Measurements from ENCODE around the gene STAP2. TPM values are rescaled to one million over a fixed set of nuclear protein-coding genes. Genes with fewer than 3 reads are reported as not detected.
"Not testable (repeated sequence)": the region's sequence is repeated elsewhere in the genome, so short reads cannot be mapped to it uniquely, and the experiment has no call there.

The STAP2 gene
- polyA plus RNA-seq, 1 donor = 23.3 TPM

DNA sequence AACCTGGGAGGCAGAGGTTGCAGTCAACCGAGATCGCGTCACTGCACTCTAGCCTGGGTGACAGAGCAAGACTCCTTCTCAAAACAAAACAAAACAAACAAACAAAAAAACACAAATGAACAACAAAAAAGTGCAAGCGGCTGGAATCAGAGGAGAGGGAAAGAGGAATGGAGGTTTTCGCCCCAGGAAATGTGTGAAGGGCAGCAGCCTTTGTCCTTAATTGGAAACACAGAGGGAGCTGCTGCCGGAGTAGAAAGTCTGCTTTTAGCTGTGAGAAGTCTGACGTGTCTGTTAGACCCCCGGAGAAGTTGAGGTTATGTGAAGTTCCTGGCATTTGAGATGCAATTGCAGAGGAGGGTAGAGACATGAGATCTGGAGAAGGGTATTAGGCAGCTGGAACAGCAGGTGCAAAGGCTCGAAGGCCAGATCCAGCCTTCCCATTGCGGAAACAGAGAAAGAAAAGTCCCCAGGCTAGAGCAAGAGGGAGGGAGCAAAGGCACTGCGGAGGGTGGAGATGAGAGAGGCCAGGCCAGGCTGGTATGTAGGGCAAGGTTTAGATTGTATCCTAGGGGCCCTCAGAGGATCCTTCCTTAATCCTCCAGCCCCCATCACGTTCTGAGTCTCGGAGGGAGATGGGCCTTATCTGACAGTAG is 36.9 kb downstream of the STAP2 start:
- DNase-seq = no peak

DNA sequence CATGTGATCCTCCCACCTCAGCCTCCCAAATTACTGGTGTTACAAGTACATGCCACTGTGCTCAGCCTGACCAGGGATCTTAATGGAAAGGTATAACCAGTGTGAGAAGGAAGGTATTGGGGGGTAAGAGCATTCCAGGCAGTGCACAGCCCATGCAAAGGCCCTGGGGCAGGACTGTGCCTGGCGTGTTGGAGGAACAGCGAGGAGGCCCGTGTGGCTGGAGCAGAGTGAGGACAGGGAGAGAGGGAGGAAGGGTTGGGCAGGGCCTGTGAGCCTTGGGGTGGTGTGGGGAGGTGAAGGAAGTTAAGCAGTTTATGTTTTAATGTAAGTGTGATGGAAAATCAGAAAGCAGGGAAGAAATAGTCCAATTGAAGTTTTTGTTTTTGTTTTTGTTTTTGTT is 38.0 kb downstream of the STAP2 start:
- DNase-seq = no peak

DNA sequence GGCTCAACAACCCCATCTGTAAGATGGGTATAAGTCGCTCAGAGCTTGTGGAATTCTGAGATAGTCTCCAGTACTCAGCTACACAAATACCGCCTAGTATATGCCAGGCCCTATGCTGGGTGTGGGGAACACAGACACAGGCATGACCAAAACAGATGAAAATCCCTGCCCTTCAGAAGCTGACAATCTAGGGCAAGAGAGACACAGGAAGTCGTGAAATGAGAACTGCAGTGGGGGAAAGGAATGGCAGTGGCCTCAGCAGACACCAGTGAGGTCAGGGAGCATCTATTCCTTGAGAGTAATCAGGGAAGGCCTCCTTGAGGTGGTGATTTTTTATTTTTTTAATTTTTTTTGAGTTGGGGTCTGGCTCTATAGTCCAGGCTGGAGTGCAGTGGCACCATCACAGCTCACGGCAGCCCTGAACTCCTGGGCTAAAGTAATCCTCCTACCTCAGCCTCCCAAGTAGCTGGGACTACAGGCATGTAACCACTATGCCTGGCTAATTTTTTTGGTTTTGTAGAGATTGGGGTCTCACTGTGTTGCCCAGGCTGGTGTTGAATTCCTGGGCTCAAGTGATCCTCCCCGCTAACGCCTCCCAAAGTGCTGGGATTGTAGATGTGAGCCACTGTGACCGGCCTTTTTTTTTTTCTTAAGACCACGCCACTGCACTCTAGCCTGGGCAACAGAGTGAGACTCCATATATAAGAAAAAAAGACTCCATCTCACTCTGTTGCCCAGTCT is 39.6 kb downstream of the STAP2 start:
- no peak for DNase-seq

DNA sequence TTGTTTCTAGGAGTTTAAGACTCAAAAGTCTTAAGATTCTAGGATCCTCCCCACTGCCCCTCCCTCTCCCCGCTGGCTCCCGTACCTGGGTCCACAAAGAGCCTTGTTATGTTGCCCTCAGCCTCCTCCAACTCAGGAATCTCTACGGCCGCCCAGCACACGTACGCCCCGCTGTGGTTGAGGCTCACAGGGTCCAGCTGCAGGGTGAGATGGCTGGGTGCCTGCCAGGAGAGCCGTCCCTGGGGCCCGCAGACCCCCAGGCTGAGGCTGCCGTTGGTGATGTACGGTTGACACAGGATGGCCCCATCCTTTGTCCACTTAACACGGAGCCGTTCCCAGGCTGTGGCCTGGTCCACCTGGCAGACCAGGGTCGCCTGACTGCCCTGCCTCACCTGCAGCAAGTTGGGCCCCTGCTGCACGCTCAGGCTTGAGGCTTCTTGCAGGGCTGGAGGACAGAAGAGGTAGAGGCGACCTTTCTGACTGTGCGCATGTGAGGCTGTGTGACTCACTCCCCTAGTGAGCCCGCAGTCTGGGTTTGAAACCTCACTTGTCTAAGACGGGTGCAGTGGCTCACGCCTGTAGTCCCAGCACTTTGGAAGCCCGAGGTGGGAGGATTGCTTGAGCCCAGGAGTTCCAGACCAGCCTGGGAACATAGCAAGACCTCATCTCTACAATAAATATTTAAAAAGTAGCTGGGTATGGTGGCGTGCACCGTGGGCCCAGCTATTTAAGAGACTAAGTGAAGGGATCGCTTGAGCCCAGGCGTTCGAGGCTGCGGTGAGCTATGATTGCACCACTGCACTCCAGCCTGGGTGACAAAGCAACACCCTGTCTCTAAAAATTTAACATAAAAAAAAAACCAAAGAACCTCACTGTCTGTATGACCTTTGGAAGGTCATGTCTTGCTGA is 40.5 kb downstream of the STAP2 start:
- no peak for DNase-seq

DNA sequence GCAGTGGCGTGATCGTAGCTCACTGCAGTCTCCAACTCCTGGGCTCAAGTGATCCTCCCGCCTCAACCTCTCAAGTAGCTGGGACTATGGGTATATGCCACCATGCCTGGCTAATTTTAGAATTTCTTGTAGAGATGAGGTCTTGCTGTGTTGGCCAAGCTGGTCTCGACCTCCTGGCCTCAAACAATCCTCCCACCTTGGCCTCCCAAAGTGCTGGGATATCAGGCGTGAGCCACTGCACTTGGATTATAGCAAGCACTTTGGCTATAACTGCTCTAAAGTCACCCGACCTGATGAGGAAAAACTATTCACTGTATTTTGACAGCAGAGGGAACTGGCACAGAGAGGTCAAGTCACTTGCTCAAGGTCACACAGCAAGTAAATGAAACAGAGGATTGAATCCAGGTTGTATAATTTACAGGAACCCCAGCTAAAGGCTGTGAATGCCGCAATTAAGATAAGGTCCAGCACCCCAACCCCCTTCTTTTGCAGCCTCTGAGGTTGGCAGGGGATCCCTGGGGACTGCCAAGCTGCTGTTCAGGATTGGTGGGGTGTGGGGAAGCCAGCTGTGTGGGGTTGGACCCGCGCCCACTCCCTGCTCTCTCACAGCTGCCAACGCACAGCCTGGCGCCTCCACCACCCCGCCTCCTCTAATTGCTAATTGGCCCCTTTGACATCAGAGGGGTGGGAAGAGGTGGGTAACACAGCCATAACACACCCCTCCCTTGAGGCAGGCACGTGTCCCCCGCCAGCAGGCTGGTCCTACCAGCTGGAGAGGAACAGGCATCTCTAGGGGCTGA is 42.5 kb downstream of the STAP2 start:
- no peak for DNase-seq

DNA sequence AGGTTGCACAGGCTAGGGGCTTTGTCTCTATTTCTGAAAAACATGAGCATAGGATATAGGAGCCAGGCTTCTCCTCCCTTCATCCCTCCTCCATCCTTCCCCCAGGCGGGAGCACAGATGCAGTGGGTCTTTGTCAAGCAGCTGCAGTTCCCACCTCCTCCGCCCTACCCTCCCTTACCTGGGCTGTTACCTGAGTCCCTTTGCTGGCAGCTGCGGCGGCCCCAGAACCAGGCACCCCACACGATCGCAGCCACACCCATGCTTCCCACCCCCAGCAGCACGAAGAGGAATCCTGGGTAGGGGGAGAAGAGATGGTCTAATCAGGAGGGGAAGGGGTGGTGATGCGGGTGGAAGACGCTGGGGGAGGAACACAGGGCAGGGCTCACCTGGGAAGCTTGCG is 44.2 kb downstream of the STAP2 start:
- no peak for DNase-seq

DNA sequence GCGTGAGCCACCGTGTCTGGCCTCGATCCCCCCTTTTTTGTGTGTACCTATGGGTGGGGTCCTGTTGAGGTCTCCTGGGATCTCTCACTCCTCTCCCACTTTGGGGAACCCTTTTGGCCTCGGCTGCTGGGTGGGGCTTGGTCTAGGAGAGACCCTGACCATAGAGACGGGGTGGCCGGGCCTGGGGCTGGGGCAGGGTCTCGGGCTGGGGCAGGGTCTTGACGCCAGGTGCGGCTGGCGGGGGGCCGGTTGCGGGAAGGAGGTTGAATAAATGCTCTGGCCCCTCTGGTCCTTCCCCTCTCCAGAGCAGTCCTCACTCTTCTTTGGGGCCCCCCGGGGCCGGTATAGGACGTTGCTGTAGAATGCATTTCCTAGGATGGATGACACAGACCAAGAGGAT is 46.1 kb downstream of the STAP2 start:
- no peak for DNase-seq

DNA sequence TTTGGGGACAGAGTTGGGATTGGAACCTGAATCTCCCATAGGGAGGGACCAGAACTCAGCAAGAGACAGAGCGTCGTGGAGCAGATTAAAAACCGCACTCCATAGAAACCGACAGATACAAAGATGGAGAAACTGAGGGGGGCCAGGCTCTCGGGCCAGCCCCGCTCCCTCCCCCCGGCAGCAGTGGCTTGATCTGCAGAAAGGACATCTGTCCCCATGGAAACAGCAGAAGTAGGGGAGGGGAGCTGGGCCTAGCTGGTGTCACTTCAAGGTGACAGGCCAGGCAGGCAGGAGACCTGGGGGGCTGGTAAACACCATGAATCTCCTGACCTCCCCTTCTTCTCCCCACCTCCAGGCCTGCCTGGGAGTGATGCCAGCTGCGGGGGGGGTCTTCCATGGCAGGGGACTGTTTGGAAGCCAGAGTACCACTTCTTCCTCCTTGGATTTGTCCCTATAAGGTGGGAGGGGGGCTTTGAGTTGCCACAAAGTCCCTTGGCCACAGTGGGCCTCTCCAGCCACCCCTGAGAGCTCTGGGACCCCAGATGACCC is 47.4 kb downstream of the STAP2 start:
- no peak for DNase-seq

DNA sequence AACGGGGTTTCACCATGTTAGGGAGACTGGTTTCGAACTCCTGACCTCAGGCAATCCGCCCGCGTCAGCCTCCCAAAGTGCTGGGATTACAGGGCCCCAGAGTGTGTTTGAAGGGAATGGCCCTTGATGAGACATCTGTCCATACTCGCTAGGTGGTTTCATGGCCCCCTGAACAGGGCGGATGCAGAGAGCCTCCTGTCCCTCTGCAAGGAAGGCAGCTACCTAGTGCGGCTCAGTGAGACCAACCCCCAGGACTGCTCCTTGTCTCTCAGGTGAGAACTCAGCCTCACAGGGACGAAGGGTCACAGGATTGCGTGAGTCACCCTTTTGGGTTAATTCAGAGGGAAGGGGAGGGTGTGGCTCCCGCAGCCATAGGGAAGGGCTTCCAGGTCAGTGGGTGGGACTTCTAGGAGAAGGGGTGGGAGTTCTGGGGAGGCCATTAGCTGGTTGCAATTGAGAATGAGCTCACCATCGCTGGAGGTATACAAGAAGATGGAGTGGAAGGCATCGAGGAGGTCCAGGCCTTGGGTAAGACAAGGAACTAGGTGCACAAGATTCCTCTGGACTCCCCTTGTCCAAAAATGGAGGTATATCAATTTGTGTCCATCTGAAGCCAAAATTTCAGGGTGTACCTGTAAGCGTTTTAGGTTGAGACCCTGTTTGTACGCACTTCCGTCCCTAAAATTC is 50.4 kb downstream of the STAP2 start:
- no peak for DNase-seq

DNA sequence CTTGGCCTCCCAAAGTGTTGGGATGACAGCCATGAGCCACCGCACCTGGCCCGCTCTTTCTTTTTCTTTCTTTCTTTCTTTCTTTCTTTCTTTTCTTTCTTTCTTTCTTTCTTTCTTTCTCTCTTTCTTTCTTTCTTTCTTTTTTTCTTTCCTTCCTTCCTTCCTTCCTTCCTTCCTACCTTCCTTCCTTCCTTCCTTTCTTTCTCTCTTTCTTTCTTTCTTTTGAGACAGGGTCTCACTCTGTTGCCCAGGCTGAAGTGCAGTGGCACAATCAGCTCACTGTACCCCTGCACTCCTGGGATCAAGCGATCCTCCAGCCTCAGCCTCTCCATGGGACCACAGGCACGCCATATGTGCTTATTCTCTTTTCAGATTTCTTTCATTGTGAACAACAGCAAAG is 52.5 kb downstream of the STAP2 start:
- not testable (repeated sequence) for DNase-seq

DNA sequence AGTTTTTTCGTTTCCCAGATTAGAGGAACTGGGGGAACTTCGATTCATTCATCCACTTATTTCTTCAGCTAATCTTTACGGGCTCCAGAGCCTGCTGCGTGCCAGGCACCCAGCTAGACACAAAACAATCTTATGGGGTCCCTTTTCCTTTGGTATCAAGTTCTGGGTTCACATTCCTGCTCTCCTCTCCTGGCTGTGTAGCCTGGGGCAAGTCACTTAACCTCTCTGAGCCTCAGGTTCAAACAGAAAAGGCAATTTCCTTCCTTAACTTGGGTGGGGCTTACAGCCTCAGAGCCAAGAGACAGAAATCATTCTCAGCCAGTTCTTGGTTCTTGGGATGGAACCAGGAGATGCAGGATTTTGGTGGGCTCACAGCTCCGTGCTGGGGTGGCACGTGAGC is 53.7 kb downstream of the STAP2 start:
- DNase-seq = no peak

DNA sequence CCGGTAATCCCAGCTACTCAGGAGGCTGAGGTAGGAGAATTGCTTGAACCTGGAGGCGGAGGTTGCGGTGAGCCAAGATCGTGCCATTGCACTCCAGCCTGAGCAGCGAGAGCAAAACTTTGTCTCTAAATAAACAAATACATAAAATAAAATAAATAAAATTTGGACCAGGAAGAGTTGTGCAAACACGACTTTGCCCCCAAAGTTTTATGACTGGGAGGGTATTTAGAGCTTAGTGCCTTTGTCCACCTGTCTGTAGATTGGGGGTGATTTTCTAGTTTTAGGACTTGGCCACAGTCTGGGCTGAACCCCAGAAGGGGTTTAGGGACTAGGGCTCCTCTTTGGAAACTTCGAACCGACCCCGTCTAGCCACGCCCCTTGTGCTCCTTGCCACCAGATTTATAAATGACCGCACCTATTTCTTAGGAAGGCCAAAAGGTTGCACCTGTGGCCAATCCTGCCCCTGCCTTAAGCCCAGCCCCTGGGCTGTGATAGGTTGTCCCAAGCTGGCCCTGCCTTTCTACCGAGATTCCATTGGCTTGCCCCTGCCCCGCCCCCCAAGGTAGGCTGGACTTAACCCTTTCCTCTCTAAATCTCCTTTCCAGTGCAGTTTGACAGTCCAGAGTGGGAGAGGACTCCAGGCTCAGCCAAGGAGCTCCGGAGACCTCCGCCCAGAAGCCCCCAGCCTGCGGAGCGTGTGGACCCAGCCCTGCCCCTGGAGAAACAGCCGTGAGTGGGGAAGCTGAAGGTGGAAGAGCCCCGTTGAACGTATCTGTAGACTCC is 54.3 kb downstream of the STAP2 start:
- DNase-seq = no peak

DNA sequence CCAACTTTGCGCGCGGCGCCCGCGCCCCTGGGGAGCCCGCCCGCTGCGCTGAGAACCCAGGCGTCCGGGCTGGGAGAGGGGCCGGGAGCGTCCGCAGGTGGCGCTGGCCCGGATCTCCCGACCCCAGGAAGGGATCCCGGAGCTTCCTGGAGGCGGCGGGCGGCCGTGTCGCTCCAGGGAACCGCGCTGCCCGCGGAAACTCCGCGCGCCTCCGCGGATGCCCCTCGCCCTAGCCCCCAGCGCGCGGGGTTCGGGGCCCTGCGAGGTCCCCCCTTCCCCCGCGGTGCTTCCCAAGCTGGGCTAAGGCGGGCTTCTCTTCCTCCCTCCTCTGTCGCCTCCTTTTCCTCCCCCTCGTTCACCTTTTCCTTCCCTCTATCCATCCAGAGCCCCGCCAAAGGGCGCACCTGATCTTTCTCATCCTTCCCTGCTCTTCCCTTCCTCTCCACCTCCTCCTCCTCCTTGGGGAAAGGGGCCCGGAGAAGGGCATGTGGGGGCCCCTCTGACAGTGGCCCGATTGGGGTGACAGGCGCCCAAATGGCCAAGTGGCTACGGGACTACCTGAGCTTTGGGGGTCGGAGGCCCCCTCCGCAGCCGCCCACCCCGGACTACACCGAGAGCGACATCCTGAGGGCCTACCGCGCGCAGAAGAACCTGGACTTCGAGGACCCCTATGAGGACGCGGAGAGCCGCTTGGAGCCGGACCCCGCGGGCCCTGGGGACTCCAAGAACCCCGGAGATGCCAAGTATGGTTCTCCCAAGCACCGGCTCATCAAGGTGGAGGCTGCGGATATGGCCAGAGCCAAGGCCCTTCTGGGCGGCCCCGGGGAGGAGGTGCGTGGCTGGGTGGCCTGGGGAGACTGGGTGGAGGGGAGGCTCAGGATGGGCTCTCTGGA is 58.9 kb downstream of the STAP2 start:
- no peak for DNase-seq

DNA sequence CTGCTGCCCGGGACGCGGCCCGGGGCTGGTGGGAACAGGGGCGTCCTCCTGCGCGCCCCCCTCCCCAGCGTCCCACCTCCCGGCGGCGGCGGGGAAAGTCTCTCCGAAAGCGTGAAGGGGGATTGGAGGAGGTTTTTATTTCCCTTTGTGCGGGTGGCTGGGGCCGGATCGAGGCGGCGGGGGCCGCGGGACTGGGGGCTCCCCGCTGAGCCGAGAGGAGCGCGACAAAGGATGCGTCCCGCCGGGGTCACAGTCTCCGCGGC is 59.4 kb downstream of the STAP2 start:
- DNase-seq = no peak

DNA sequence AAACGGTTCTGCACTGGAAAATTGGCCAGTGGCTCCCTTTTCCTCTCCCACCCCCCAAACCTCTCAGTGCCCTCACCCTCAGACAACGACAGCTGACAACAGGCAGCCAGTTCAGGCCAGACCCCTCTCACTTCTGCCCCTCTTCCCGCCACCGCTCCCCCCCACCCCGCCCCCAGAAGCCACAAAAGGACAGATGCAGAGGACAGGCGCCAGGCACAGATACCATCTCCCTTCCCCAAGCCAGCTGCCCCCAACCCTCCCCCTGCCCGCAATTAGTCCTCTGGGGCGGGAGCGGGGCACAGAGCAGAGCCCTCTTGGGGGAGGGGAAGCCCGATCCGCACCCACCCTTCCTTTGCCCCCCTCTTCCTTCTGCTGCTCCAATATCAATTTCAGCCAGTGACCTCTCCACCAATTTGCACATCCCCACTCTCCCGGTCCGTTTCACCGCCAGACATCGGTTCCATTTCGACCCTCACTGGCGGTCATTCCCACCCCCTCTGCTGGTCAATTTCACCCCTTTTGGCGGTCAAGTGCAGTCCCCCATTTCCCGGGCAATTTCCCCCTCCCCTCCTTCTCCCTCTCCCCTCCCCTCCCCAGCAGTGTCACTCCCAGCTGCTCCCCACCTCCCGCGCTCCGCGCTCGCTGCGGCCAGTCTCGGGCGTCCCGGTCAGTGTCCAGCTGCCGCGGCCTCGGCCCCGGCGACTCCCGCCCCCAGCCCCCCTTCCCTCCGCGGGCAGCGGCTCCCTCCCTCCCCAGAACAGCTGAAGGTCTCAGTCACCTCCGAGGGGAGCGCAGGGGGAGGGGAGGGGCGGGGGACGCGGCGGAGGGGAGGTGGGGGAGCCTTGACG is 60.0 kb downstream of the STAP2 start, which contains the start of gene SHD:
TSS of gene SHD (plus strand) at position 848 of the 848 bp plus-strand sequence. CDS start 798 bp downstream, outside the sequence.
- peak; percentile 31 for DNase-seq

DNA sequence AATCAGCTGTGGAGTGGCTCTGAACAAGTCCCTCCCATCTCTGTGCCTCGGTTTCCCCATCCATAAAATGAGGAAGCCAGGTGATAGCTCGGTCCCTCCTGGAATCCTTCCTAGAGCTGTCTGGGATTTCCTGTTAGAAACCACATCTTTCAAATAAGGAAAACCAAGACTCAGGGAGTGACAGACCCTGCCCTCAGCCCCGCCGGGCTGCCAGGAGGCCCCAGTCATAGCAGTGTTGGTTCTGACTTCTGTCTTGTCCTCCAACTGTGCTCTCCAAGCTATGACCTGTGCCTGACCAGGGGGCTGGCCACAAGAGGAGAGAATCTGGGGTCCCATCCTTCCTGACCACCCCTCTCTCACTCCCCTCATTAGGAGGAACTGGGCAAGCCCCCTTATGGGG is 60.6 kb downstream of the STAP2 start:
- DNase-seq = no peak

DNA sequence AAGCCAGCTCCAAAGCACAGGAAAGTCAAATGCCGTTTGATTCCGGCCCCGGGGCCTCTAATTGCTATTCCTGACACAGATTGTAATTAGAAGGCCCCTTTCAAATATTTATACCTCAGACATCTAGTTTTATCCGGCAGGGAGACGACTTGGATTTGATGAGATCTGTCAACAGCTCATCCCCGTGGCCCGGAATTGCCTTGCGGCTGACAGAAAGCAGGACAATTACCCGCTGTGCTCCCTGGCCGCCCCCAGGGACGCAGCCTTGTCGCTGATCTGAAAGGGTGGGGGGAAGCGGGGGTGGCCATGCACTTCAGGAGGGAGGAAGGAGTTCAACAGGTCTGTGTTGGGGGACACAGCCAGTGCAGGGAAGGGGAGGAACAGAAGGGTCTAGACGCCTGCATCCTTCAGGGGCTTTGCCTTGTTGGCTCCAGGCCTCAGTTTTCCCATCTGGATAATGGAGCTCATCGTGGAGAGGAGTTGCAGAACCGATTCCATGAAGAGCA is 61.4 kb downstream of the STAP2 start:
- no peak for DNase-seq

DNA sequence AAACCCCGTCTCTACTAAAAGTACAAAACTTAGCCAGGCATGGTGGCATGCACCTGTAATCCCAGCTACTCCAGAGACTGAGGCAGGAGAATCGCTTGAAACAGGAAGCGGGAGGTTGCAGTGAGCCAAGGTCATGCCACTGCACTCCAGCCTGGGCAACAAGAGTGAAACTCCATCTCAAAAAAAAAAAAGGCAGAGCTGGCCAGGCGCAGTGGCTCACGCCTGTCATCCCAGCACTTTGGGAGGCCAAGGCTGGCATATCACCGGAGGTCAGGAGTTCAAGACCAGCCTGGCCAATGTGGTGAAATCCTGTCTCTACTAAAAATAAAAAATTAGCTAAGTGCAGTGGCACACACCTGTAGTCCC is 64.3 kb downstream of the STAP2 start:
- DNase-seq = not testable (repeated sequence)

All from left kidney (tissue), 2 donors.